GM19467 (cell line): Measurements from ENCODE around the gene GALM.

Experiments used
- ATAC-seq: cut with Tn5 transposase; IDR thresholded peaks from one replicate; pipeline ENCODE4 v1.9.1; 2021; ENCODE audit warnings: mild to moderate bottlenecking, moderate library complexity; ENCODE audit not compliant: unreplicated experiment

The GALM gene

GRCh38 chr2:38649176-38649728, 16.7 kb upstream of the GALM start:
- no peak for ATAC-seq

- no peak for ATAC-seq
Observed at GRCh38 chr2:38650012-38650411, 15.9 kb upstream of the GALM start.

- ATAC-seq, result no peak
Observed at GRCh38 chr2:38650717-38651116, 15.2 kb upstream of the GALM start.

- ATAC-seq, result no peak
Observed at GRCh38 chr2:38652431-38653273, 13.3 kb upstream of the GALM start.

GRCh38 chr2:38653380-38653714, 12.6 kb upstream of the GALM start:
- ATAC-seq, result no peak

- ATAC-seq, result no peak
Observed at GRCh38 chr2:38653715-38654527, 12.0 kb upstream of the GALM start.

GRCh38 chr2:38654528-38655381, 11.2 kb upstream of the GALM start:
- ATAC-seq, result no peak

- no peak for ATAC-seq
Observed at GRCh38 chr2:38655441-38655840, 10.5 kb upstream of the GALM start.

- ATAC-seq, result no peak
Observed at GRCh38 chr2:38656866-38657480, 8.9 kb upstream of the GALM start.

- no peak for ATAC-seq
Observed at GRCh38 chr2:38658613-38659012, 7.3 kb upstream of the GALM start.

- ATAC-seq, result no peak
Observed at GRCh38 chr2:38659115-38659514, 6.8 kb upstream of the GALM start.

GRCh38 chr2:38660282-38660681, 5.6 kb upstream of the GALM start:
- no peak for ATAC-seq

- no peak for ATAC-seq
Observed at GRCh38 chr2:38661306-38661705, 4.6 kb upstream of the GALM start.

GRCh38 chr2:38666556-38666910, 619 bp downstream of the GALM start:
- ATAC-seq, result no peak

- no peak for ATAC-seq
Observed at GRCh38 chr2:38668092-38668491, 2.2 kb downstream of the GALM start.

GRCh38 chr2:38668779-38669479, 3.0 kb downstream of the GALM start:
- ATAC-seq, result no peak

- ATAC-seq, result no peak
Observed at GRCh38 chr2:38671303-38671702, 5.4 kb downstream of the GALM start.

- ATAC-seq, result no peak
Observed at GRCh38 chr2:38671946-38672345, 6.0 kb downstream of the GALM start.

- no peak for ATAC-seq
Observed at GRCh38 chr2:38672445-38673391, 6.8 kb downstream of the GALM start.
